OCI-LY1 (cell line): ENCODE data around the gene GMFB.

Experiments
- CTCF ChIP-seq: fragments of 200-600 bp; sonication (generic), shearing (Covaris generic); IDR thresholded peaks from 2 replicates; pipeline ENCODE4 v1.5.1; 2017; ENCODE audit warnings: mild to moderate bottlenecking, antibody characterized with exemption, low read length, moderate library complexity, mixed read lengths
- EZH2 ChIP-seq: fragments of 200-600 bp; sonication (generic), shearing (Covaris generic); IDR thresholded peaks from 2 replicates; pipeline ENCODE4 v1.8.0; 2017; ENCODE audit warnings: borderline replicate concordance, mixed run types, mild to moderate bottlenecking, antibody characterized with exemption, low read length, moderate library complexity, mixed read lengths

GRCh38 chr14:54481695-54482094 is 7.1 kb downstream of the GMFB start:
- no peak for TF ChIP-seq CTCF
- TF ChIP-seq EZH2 = no peak
